Stimulated activated naive CD8-positive, alpha-beta T cell treated with anti-CD3 and anti-CD28 coated beads, Interleukin-15, Interleukin-2, amounts not matched to agents 100 U/mL and 50 U/mL, for 24 hours (primary cell): ENCODE data around the gene MAP3K7.

Experiments used
- ATAC-seq: fragments of 150-1000 bp; cut with Tn5 transposase; one replicate; pipeline ENCODE4 v1.10.0; 2021
- DNase-seq: peaks from one replicate; pipeline ENCODE4 v3.0.0; 2021

MAP3K7 gene

DNA sequence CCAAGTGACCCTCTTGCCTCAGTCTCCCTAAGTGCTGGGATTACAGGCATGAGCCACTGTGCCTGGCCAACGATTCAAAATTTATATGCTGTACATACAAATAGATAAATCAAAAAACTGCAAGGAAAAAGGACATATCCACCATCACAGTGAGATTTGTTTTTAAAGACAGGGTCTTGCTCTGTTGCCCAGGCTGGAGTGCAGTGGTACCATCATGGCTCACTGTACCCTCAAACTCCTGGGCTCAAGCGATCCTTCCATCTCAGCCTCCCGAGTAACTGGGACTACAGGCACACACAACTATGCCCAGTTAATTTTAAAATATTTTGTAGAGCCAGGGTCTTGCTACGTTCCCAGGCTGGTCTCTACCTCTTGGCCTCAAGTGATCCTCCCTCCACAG lies 61.5 kb downstream of the MAP3K7 start:
- no peak for DNase-seq

DNA sequence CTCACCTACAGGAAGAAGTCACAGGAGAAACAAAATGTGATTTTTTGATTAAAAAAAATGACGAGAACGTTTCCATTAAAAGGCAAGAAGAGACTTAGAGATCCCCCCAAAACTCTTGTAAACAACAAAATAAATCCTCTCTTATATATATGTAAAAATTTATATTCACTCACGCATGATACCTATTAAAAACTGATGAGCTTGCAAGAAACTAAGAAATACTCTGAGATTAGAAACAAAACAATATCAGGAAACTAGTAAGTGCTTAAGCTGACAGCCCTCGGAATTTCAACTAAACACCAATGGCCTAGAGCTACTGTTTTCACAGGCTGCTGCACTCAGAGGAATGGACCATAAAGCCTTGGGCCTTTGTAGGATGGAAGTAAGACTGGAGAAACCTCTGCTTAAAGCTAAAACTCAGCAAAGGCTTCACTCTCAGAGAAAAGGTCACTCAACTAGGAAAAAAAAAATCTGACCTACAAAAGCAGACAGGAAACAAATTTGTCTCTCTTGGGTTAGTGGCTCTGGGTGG lies 63.0 kb downstream of the MAP3K7 start:
- DNase-seq (no peak), ATAC-seq (no peak)

More for the DNA sequence above, 61.5 kb downstream of the MAP3K7 start:
- ATAC-seq, result no peak

GRCh38 chr6:90521955-90522354 lies 64.9 kb downstream of the MAP3K7 start:
- DNase-seq, result no peak
- no peak for ATAC-seq

DNA sequence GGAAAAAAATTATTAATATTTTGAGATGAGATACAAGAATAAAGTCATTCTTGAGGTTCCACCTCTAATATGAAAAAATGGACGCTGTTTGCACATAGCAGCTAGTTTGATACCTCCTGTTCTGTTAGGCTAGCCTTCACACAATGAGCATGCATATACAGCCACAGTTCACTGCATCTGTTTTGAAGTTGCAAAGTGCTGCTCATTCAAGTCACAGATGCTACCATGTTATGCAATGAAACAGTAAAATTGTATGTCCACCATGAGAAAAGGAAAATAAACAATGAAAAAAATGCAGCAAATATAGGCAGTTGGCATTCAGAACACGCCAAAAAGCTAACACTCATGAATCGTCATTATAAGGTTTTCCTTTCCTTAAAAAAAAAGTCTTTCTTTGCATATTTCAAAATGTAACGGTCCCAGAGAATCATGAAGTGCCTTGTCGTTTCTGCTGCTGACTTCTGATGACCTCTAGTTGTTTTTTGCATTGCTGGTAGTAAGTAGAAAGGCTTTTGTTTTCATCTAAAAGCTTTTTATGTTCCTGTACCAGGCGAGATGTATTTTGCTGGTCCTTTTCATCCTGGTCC lies 70.7 kb downstream of the MAP3K7 start:
- DNase-seq, result no peak
- no peak for ATAC-seq

DNA sequence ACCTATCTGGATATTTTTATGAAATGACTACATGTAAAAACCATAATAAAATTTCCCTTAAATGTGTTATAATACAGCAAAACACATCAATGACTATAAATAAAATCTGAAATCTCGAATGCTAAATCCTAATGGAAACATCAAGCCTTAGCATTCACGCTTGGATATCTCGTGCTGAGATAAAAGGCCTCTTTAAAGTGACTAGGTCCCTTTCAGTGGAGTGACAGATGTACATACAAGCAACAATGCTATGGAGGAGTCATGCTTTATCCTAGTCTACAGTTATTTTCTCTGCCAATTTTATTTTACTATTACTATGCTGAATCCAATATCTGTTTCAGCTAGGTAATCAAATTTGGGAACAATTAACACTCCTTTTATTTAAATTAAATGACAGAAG lies 72.4 kb downstream of the MAP3K7 start:
- no peak for DNase-seq
- ATAC-seq, result no peak

DNA sequence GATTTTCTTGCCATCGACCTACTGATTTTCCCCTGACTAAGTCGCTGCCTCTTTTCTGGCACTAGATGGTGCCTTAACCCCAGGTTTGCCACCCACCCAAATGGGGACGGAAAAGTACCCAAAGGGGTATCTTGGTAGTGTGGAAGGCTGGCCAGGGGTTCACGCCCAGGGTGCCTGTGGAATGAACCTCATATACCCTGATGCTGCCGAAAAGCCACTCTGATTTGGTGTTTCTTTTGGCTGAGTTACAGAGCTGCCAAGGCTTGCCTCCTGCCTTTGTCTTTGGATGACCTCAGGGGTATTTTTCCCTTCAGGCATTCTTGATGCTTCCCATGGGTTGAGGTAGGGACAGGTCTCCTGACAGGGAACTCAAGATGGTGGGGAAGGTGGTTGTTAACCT lies 78.1 kb downstream of the MAP3K7 start:
- no peak for DNase-seq
- ATAC-seq, result no peak

- DNase-seq (no peak), ATAC-seq (peak; percentile 90)
Observed at GRCh38 chr6:90502866-90503407, 83.9 kb downstream of the MAP3K7 start.

DNA sequence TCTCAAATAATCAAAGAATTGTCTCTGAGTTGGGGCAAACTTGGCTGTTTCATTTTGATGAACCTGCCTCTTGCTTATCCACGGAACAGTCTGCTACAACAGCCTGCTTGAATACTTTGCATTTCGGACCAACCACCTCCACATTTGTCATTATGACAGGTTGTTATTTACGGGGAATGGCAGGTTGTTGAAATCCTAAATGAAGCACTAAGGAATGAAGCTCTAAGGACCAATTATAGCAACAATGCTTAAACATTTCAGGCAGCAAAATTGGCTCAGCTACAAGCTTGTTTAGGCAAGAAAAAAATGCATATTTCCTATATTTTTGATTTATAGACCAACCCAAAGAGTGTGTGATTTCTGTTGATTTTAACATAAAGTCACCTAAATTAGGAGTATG lies 84.5 kb downstream of the MAP3K7 start:
- ATAC-seq (no peak), DNase-seq (no peak)

DNA sequence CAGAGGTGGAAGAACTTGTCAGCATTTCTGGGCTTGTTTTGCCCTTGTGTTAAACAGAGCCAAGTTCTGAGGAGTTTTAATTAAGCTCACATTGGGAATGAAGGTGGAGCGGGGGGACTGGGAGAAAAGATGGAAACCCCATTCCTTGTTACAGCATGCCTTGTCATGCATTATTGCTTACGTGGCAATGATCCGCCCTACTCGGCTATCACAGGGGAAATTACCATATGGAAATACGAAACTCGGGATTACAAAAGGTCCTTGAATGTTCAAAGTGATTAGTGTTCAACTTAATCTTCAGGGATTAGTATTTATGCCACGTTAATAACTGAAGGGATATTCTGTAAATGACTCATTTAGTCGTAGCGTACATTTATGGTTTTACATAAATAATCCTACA lies 86.4 kb downstream of the MAP3K7 start:
- DNase-seq (no peak), ATAC-seq (no peak)

GRCh38 chr6:90497411-90497810 lies 89.5 kb downstream of the MAP3K7 start:
- ATAC-seq (no peak), DNase-seq (no peak)

GRCh38 chr6:90496258-90497016 lies 90.4 kb downstream of the MAP3K7 start:
- DNase-seq (no peak), ATAC-seq (no peak)

GRCh38 chr6:90495216-90495817 lies 91.6 kb downstream of the MAP3K7 start:
- DNase-seq, result no peak
- ATAC-seq, result no peak

GRCh38 chr6:90494067-90494780 lies 92.6 kb downstream of the MAP3K7 start:
- DNase-seq, result no peak
- ATAC-seq, result no peak

DNA sequence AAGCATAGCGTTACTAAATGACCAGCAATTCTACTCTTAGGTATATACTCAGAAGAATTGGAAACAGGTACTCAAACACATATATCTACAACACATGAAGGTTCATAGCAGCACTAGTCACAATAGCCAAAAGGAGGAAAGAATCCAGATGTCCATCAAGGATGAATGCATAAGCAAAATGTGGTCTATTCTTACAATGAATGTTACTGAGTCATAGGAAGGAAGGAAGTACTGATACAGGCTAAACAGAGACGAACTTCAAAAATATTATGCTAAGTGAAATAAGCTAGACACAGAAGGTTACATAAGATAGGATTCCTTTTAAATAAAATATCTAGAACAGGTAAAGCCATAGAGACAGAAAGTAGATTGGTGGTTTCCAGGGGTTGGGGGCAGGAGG lies 93.5 kb downstream of the MAP3K7 start:
- ATAC-seq (peak; percentile 9), DNase-seq (no peak)

- ATAC-seq (no peak), DNase-seq (no peak)
Observed at GRCh38 chr6:90492798-90493197, 94.1 kb downstream of the MAP3K7 start.

- ATAC-seq (no peak), DNase-seq (no peak)
Observed at GRCh38 chr6:90492369-90492768, 94.5 kb downstream of the MAP3K7 start.

DNA sequence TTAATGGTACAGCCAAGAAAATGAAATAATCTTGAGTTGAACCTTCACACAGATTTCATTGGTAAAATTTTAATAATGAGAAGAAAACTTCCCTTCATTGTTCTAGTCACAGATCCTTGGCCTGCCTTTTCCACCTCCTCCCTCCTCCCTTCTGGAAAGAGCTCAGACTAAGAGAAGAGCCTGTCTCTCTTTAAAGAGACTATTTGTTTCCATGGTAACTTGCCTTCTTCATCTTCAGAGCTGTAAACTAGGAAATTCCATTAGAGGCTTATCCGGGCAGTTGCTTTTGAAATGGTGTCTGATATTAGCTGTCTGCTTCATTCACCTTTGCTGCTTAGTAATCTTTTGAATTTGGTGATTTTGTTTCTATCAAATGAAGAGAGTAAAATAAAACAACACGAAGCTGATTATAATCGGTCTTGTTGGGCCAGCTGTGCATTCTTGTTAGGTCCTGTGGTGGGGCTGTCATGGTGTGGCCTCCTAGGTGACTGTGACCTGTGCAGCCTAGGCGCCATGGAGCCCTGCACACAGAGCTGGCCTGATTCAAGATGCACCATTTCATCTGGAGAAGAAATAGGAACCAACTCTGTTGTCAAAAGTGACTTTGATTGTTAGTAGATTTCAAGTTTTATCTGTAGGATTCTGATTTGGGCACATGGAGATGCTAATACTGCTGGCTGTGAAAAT lies 96.7 kb downstream of the MAP3K7 start:
- no peak for ATAC-seq
- DNase-seq, result no peak

GRCh38 chr6:90488816-90489215 lies 98.1 kb downstream of the MAP3K7 start:
- no peak for DNase-seq
- ATAC-seq, result no peak

GRCh38 chr6:90485635-90486277 lies 101.1 kb downstream of the MAP3K7 start:
- ATAC-seq (no peak), DNase-seq (no peak)

- no peak for DNase-seq
- no peak for ATAC-seq
Observed at GRCh38 chr6:90484903-90485302, 102.0 kb downstream of the MAP3K7 start.

- no peak for DNase-seq
- peak; percentile 50 for ATAC-seq
Observed at GRCh38 chr6:90484385-90484784, 102.5 kb downstream of the MAP3K7 start.
